Coronary artery (tissue), 2 donors: ENCODE results near the gene C11orf98.

Experiments used
- DNase-seq: peaks from one replicate; pipeline ENCODE4 v3.0.0-alpha.2; 2017; ENCODE audit warnings: low spot score
- H3K27ac ChIP-seq, 2 donors: fragments of 200-600 bp; sonication (generic); one replicate each; pipeline ENCODE4 v1.5.1; 2016 to 2019
- H3K4me3 ChIP-seq: fragments of 200-600 bp; sonication (generic); 2 replicates; pipeline ENCODE4 v1.5.1; 2016; ENCODE audit warnings: mild to moderate bottlenecking, moderate library complexity
- TF ChIP-seq, protein P1 (sequence below): fragments of 200-600 bp; sonication (generic); IDR thresholded peaks from one replicate; pipeline ENCODE4 v1.5.1; 2019; ENCODE audit warnings: antibody characterized with exemption

C11orf98 gene

DNA sequence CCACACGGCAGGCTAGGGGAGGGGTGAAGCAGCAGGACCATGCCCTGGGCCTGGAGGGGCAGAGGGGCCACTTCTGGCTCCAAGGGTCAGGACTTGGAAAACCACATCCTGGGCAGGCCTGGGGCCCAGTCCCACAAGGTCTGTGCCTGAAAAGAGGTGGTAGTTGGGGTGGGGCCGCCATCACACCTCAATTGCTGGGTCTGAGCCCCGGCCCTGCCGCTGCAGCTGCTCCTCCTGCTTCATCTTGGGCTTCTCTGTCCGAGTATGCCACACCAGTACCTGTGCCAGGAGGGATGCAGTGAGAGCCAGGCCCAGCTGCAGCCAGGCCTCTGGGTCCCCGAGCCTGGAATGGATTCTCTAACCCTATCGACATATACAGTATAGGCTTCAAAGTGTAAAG is 49.5 kb downstream of the C11orf98 start:
- TF ChIP-seq, protein P1, sequence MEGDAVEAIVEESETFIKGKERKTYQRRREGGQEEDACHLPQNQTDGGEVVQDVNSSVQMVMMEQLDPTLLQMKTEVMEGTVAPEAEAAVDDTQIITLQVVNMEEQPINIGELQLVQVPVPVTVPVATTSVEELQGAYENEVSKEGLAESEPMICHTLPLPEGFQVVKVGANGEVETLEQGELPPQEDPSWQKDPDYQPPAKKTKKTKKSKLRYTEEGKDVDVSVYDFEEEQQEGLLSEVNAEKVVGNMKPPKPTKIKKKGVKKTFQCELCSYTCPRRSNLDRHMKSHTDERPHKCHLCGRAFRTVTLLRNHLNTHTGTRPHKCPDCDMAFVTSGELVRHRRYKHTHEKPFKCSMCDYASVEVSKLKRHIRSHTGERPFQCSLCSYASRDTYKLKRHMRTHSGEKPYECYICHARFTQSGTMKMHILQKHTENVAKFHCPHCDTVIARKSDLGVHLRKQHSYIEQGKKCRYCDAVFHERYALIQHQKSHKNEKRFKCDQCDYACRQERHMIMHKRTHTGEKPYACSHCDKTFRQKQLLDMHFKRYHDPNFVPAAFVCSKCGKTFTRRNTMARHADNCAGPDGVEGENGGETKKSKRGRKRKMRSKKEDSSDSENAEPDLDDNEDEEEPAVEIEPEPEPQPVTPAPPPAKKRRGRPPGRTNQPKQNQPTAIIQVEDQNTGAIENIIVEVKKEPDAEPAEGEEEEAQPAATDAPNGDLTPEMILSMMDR = no peak
- DNase-seq = no peak
- H3K4me3 ChIP-seq = no peak overlapping the region
- H3K27ac ChIP-seq = no peak overlapping the region

DNA sequence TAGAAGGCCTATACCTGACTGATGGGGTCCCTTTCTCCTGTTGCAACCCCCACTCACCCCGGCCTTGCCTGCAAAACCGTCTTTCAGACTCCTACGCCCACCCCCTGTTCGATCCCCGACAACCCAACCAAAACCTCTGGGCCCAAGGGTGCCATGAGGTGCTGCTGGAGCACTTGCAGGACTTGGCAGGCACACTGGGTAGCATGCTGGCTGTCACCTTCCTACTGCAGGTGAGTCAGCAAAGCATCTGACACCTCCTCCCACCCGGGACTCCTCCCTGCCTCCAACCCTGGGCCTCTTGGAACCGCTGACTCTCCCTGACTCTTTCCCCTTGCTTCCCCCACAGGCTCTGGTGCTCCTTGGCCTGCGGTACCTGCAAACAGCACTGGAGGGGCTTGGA is 50.7 kb downstream of the C11orf98 start:
- Histone ChIP-seq H3K4me3 (no peak overlapping the region), H3K27ac (peak overlapping the region in 1 of 2 donors; percentile 98)
- TF ChIP-seq, protein P1 = no peak
- DNase-seq = no peak

DNA sequence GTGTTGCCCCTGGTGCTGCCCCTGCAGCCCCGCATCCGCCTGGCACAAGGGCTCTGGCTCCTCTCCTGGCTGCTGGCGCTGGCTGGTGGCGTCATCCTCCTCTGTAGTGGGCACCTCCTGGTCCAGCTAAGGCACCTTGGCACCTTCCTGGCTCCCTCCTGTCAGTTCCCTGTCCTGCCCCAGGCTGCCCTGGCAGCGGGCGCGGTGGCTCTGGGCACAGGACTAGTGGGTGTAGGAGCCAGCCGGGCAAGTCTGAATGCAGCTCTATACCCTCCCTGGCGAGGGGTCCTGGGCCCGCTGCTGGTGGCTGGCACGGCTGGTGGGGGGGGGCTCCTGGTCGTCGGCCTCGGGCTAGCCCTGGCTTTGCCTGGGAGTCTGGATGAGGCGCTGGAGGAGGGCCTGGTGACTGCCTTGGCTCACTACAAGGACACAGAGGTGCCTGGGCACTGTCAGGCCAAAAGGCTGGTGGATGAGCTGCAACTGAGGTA is 51.7 kb downstream of the C11orf98 start:
- peak overlapping the region; percentile 93 to 98 for H3K27ac ChIP-seq
- DNase-seq = peak; percentile 86
- TF ChIP-seq, protein P1 = no peak
- H3K4me3 ChIP-seq = peak overlapping the region; percentile 97
